ENCODE measurements around the gene PDE7B.
"Not testable (repeated sequence)": the region's sequence is repeated elsewhere in the genome, so short reads cannot be mapped to it uniquely, and the experiment has no call there.

PDE7B gene

GRCh38 chr6:136210398-136211165 lies 359.1 kb downstream of the PDE7B start:
- no peak for DNase-seq

GRCh38 chr6:136212608-136213007 lies 361.1 kb downstream of the PDE7B start:
- no peak for DNase-seq

DNA sequence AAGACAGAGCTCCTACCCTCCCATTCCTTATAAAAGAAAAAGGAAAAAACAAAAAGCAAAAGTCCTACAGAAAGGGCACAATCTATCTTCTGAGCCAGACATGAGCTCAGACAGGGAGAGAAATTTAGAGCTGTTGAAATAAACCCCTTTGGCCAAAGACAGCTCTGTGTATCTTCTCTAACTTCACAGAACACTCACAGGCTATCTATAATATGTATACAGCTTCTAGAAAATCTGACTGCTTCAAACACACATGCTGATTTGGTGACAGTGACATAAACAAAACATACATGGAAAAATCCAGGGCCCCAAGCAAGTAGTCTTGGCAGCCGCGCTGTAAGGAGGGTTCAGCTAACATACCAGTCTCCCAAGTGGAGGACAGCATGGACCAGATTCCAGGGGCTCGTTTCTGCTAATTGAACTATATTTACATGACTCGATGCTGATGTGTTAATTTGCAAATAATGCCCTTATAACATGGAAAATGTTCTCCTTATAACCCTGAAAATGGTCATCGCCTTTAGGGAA lies 361.6 kb downstream of the PDE7B start:
- no peak for DNase-seq

- no peak for DNase-seq
Observed at GRCh38 chr6:136213853-136214252, 362.4 kb downstream of the PDE7B start.

DNA sequence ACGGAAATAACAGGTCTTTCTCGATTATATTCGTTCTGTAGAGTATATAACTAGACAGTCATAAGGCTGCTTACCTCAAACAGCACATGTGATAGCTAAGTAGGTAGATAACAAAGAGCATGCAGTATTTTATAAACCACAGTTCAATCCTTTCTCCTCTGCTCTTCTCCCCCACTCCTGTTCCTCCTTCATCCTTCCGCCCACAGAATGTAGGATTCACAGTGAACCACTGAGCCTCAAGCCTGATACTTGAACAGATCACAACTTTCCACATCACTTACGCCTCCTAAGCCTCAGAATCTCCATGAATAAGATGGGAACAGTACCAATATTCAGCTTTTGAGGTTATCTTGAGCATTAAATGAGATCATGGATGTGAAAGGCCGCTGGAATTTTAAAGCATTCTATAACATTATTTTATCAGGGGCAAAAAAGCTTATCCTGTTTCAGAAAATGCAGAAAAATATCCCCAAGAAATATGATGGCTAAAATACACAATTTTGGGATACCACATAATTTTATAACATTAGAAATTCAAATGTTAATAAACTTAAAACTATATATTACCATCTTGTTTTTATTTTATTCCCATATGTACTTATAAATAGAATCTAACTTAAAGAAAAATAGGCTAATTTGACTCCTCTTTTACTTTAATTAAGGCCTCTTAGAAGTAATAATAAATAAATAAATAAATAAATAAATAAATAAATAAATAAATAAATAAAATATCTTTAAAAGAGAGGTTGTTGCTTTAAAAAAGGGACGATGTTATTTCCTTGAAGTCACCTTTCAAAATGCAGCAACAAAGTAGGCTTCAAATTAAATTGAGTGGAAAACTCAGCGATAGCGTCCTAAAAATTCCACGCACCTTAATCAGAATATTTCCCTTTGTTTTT lies 365.3 kb downstream of the PDE7B start:
- DNase-seq: no peak

- not testable (repeated sequence) for DNase-seq
Observed at GRCh38 chr6:136224974-136225373, 373.5 kb downstream of the PDE7B start.

- DNase-seq: no peak
Observed at GRCh38 chr6:136225496-136225895, 374.0 kb downstream of the PDE7B start.

DNA sequence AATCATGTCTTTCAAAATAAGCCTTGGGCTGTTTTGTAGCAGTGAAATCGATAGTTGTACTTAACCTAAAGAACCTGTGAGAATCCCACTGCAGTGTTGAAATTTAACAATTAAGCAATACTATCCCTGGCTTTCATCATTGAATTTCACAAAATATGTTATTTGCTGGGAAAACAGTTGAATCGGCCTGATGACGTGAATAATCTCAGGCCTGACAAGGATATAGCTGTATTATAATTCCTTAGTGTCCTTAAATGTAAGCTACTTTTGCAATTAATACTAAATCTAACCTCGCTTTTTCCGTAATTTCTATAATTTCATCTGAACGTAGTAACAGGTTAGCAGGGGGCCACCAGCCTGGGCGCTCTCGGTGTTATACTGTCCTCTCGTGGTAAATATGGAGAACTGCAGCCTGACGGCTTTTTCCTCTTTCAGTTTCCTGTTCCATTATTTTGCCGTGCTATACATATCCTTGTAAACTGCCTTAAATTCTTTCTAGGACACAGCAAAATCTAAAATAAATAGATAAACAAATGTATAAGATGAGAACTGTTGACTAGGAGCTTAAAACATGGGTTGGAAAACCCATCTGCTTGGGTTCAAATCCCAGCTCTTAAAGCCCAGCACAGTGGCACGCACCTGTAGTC lies 374.6 kb downstream of the PDE7B start:
- DNase-seq: peak; percentile 35

GRCh38 chr6:136226674-136227377 lies 375.3 kb downstream of the PDE7B start:
- no peak for DNase-seq

GRCh38 chr6:136228814-136229213 lies 377.3 kb downstream of the PDE7B start:
- DNase-seq: no peak

DNA sequence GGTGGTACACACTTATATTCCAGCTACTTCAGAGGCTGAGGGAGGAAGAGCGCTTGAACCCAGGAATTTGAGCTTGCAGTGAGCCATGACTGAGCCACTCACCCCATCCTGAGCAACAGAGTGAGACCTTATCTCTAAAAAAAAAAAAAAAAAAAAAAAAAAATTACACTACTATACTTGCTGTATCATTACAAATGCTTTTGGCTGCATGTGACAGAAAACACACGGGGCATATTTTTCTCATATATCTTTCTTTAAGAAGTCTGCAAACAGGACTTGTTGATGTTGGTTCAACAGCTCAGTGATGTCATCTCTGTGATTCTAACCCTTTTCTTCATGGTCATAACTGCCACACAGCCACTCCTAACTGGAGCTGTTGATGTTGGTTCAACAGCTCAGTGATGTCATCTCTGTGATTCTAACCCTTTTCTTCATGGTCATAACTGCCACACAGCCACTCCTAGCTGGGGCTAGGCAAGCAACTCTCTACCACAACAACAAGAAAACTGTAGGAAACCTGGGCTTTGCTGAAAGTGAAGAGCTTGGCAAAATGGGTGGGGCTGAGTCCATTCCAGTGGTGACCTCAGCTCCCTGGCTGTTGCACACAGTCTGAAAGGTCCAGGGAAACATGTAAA lies 378.8 kb downstream of the PDE7B start:
- no peak for DNase-seq

- DNase-seq: no peak
Observed at GRCh38 chr6:136232701-136233100, 381.2 kb downstream of the PDE7B start.

- DNase-seq: no peak
Observed at GRCh38 chr6:136235233-136235564, 383.7 kb downstream of the PDE7B start.

GRCh38 chr6:136236466-136237293 lies 385.2 kb downstream of the PDE7B start:
- no peak for DNase-seq

- DNase-seq: no peak
Observed at GRCh38 chr6:136244061-136244616, 392.6 kb downstream of the PDE7B start.

Measured in NCI-H1105 (cell line).